Measurements from ENCODE around the gene CALN1.
"Not testable (repeated sequence)": the region's sequence is repeated elsewhere in the genome, so short reads cannot be mapped to it uniquely, and the experiment has no call there.

The CALN1 gene

GRCh38 chr7:71885487-71885886 is 526.7 kb downstream of the CALN1 start:
- DNase-seq (ENCODE audit: low read depth in 2 of 2, low spot score in 1 of 2) = no peak

GRCh38 chr7:71883415-71883814 is 528.7 kb downstream of the CALN1 start:
- no peak for DNase-seq (ENCODE audit: low read depth in 2 of 2, low spot score in 1 of 2)

- no peak for DNase-seq (ENCODE audit: low read depth in 2 of 2, low spot score in 1 of 2)
Measured at GRCh38 chr7:71871446-71871845, 540.7 kb downstream of the CALN1 start.

GRCh38 chr7:71870812-71871211 is 541.3 kb downstream of the CALN1 start:
- DNase-seq (ENCODE audit: low read depth in 2 of 2, low spot score in 1 of 2) = no peak

- DNase-seq (ENCODE audit: low read depth in 2 of 2, low spot score in 1 of 2) = no peak
Measured at GRCh38 chr7:71868797-71869196, 543.3 kb downstream of the CALN1 start.

- no peak for DNase-seq (ENCODE audit: low read depth in 2 of 2, low spot score in 1 of 2)
Measured at GRCh38 chr7:71867626-71868025, 544.5 kb downstream of the CALN1 start.

GRCh38 chr7:71865172-71865571 is 547.0 kb downstream of the CALN1 start:
- no peak for DNase-seq (ENCODE audit: low read depth in 2 of 2, low spot score in 1 of 2)

- DNase-seq (ENCODE audit: low read depth in 2 of 2, low spot score in 1 of 2) = no peak
Measured at GRCh38 chr7:71864130-71864529, 548.0 kb downstream of the CALN1 start.

GRCh38 chr7:71860572-71860971 is 551.6 kb downstream of the CALN1 start:
- no peak for DNase-seq (ENCODE audit: low read depth in 2 of 2, low spot score in 1 of 2)

GRCh38 chr7:71857338-71857737 is 554.8 kb downstream of the CALN1 start:
- DNase-seq (ENCODE audit: low read depth in 2 of 2, low spot score in 1 of 2) = no peak

GRCh38 chr7:71854546-71855397 is 557.4 kb downstream of the CALN1 start:
- DNase-seq (ENCODE audit: low read depth in 2 of 2, low spot score in 1 of 2) = no peak

- DNase-seq (ENCODE audit: low read depth in 2 of 2, low spot score in 1 of 2) = no peak
Measured at GRCh38 chr7:71851776-71852498, 560.2 kb downstream of the CALN1 start.

- no peak for DNase-seq (ENCODE audit: low read depth in 2 of 2, low spot score in 1 of 2)
Measured at GRCh38 chr7:71846160-71846559, 566.0 kb downstream of the CALN1 start.

- DNase-seq (ENCODE audit: low read depth in 2 of 2, low spot score in 1 of 2) = no peak
Measured at GRCh38 chr7:71843676-71844075, 568.5 kb downstream of the CALN1 start.

GRCh38 chr7:71842786-71843185 is 569.4 kb downstream of the CALN1 start:
- DNase-seq (ENCODE audit: low read depth in 2 of 2, low spot score in 1 of 2) = no peak

GRCh38 chr7:71842381-71842780 is 569.8 kb downstream of the CALN1 start:
- no peak for DNase-seq (ENCODE audit: low read depth in 2 of 2, low spot score in 1 of 2)

- DNase-seq (ENCODE audit: low read depth in 2 of 2, low spot score in 1 of 2) = no peak
Measured at GRCh38 chr7:71835056-71835455, 577.1 kb downstream of the CALN1 start.

GRCh38 chr7:71829515-71829914 is 582.6 kb downstream of the CALN1 start:
- DNase-seq (ENCODE audit: low read depth in 2 of 2, low spot score in 1 of 2) = no peak

GRCh38 chr7:71828361-71828760 is 583.8 kb downstream of the CALN1 start:
- DNase-seq (ENCODE audit: low read depth in 2 of 2, low spot score in 1 of 2) = no peak

GRCh38 chr7:71826141-71826540 is 586.0 kb downstream of the CALN1 start:
- DNase-seq (ENCODE audit: low read depth in 2 of 2, low spot score in 1 of 2) = no peak

GRCh38 chr7:71824006-71824760 is 588.0 kb downstream of the CALN1 start:
- DNase-seq (ENCODE audit: low read depth in 2 of 2, low spot score in 1 of 2) = no peak

- DNase-seq (ENCODE audit: low read depth in 2 of 2, low spot score in 1 of 2) = not testable (repeated sequence)
Measured at GRCh38 chr7:71822406-71822805, 589.7 kb downstream of the CALN1 start.

All from stimulated activated CD8-positive, alpha-beta memory T cell treated with anti-CD3 and anti-CD28 coated beads, Interleukin-4, amount 100 ng/mL, for 4 hours (primary cell).